ENCODE measurements around the gene CSPG4.
"Not testable (repeated sequence)": the region's sequence is repeated elsewhere in the genome, so short reads cannot be mapped to it uniquely, and the experiment has no call there.

The CSPG4 gene

GRCh38 chr15:75705854-75706681 is 6.6 kb downstream of the CSPG4 start:
- H3K27ac ChIP-seq, result no peak overlapping the region
- no peak for DNase-seq (ENCODE audit: low read depth, low spot score)

DNA sequence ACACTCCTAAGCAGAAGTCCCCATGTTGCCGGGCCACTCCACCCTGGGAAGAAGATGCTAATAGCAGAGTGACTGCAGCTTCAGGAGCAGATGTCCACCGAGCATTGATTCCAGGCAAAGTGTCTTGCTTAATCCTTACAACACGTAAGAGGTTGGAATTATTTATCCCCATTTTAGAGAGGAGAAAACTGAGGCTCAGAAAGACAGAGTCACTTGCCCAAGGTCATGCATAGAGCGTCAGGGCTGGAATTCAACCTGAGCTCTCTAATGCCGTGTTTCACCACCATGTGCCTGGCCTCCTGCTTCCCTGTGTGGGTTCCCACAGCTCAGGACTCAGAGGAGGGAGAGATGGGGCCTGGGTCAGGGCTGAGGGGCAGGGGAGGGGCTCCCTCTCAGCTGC is 7.3 kb downstream of the CSPG4 start:
- DNase-seq (ENCODE audit: low read depth, low spot score); H3K27ac ChIP-seq: not testable (repeated sequence)

DNA sequence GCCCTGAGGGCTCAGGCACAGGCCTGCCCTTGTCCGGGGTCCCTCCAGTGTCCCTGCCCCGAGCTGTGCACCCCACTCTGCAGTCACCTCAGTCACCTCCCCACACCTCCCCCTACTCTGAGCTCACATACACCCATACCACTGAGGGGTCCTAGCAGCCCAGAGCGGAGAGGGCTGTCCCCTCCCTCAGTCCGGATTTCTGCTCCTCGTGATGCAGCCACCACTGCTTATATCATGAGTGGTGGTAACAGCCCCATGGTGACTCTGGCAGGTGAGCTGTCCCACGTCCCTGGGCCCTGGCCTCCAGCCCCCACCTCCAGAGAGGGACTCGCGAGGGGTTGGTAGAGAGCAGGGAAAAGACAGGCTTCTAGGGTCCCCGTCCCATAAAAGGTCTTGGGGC is 8.0 kb downstream of the CSPG4 start:
- H3K27ac ChIP-seq, result no peak overlapping the region

GRCh38 chr15:75704263-75704615 is 8.4 kb downstream of the CSPG4 start:
- DNase-seq (ENCODE audit: low read depth, low spot score), result no peak
- H3K27ac ChIP-seq, result no peak overlapping the region

More for the DNA sequence above, 8.0 kb downstream of the CSPG4 start:
- DNase-seq (ENCODE audit: low read depth, low spot score), result no peak

DNA sequence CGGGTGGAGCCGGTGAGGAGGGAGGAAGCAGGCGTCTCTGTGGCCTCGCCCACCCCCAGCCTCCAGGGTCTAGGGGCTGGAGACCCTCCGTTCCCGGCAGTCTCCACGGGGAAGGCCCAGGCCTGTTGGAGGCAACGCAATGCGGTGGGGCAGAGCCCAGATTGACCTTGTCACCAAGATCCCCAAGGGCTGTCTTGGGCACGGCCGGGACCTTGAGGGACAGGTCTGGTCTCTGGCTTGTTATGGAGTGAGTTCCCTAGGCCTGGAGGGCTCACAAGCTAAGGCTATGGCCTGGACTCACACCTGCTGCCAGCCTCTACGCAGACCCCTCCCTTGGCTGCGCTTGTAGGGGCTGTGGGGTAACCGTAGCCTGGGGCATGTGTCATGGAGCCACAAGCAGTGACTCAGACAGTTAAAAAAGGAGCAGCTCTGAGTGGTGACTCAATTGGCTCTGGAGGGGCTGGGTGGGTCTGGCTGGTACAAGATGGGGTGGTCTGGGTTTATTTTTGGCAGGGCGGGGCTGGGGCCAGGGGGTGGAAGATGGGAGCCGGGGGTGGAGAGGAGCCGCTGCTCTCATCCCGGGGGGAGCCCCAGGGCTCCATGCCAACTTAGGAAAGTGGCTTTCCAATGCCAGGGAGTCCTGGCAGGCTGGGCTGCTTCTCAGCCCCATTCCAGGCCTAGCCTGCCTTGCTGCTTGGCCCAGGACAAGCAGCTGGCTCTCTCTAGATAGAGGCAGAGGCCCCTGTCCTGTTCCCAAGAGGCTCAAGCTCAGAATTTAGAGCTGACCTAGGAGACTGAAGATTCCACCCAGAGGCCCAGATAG is 9.0 kb downstream of the CSPG4 start:
- DNase-seq (ENCODE audit: low read depth, low spot score); H3K27ac ChIP-seq: not testable (repeated sequence)

DNA sequence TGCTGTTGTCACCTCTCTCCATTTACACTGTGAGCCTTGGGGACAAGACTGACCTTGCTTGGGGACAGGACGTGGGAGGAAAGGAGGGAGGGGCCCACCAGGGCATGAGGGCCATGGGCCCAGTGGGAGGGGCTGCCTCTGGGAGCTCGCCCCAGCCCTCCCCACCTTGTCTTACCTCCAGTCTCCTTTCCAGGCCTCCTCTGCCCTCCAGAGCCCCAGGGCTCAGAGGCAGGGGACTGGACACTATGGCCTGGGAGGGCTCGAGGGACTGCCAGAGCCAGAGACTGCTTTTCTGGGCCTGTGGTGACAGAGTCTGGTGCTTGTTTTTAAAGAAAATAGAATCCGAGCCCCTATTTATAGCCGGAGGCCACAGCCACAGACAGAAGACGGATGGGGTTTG is 10.2 kb downstream of the CSPG4 start:
- no peak overlapping the region for H3K27ac ChIP-seq
- no peak for DNase-seq (ENCODE audit: low read depth, low spot score)

- H3K27ac ChIP-seq; DNase-seq (ENCODE audit: low read depth, low spot score): not testable (repeated sequence)
These were observed 11.3 kb downstream of the CSPG4 start for GRCh38 chr15:75701071-75702003.

GRCh38 chr15:75699961-75700874 is 12.4 kb downstream of the CSPG4 start:
- not testable (repeated sequence) for H3K27ac ChIP-seq; DNase-seq (ENCODE audit: low read depth, low spot score)

- DNase-seq (ENCODE audit: low read depth, low spot score); H3K27ac ChIP-seq: not testable (repeated sequence)
These were observed 13.1 kb downstream of the CSPG4 start for GRCh38 chr15:75699517-75699916.

GRCh38 chr15:75697974-75698747 is 14.5 kb downstream of the CSPG4 start:
- not testable (repeated sequence) for DNase-seq (ENCODE audit: low read depth, low spot score); H3K27ac ChIP-seq

DNA sequence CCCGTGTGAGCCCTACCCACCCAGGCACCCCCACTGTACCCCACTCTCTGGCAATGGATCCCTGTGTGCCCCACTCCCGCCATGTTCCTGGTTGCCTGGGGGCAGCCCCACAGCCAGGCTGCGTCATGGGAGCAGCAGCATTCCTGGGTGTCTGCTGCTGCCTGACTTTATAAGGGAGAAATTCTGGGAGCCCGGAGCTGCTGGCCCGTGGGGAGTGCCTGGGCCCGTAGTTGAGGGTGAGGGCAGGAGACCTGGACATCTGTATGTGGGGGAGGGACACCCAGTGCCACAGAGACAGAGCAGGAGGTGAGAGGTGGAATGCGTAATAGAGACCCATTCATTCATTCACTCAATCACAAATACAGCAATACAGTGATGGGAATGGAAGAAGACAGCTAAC is 15.1 kb downstream of the CSPG4 start:
- no peak overlapping the region for H3K27ac ChIP-seq

DNA sequence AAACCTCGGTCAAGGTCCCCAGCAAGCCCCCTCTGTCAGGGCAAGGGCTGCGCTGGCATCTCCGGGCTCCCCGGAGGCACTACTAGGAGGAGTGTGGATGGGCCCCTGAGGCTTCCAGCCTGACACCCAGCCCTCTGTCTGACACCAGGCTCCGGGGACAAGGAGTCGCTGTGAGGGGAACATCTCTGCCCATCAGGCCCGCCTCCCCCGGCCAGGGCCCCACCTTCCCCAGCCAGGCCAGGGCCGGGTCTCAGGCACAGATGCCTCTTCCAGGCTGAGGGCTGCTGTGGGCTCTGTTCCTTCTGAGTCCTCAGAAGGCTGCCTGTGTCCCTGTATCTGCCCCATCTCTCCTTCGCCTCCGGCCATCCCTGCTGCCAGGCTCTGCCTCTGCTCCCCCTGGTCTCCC is 15.8 kb downstream of the CSPG4 start:
- DNase-seq (ENCODE audit: low read depth, low spot score), result no peak
- peak overlapping the region; percentile 45 for H3K27ac ChIP-seq

More for the DNA sequence above, 15.1 kb downstream of the CSPG4 start:
- no peak for DNase-seq (ENCODE audit: low read depth, low spot score)

- peak overlapping the region; percentile 45 for H3K27ac ChIP-seq
- peak; percentile 79 for DNase-seq (ENCODE audit: low read depth, low spot score)
These were observed 16.3 kb downstream of the CSPG4 start for GRCh38 chr15:75696311-75696720.

GRCh38 chr15:75695634-75696310 is 16.9 kb downstream of the CSPG4 start:
- DNase-seq (ENCODE audit: low read depth, low spot score), result no peak
- H3K27ac ChIP-seq, result peak overlapping the region; percentile 45

- peak overlapping the region; percentile 63 for H3K27ac ChIP-seq
- no peak for DNase-seq (ENCODE audit: low read depth, low spot score)
These were observed 17.4 kb downstream of the CSPG4 start for GRCh38 chr15:75695220-75695619.

DNA sequence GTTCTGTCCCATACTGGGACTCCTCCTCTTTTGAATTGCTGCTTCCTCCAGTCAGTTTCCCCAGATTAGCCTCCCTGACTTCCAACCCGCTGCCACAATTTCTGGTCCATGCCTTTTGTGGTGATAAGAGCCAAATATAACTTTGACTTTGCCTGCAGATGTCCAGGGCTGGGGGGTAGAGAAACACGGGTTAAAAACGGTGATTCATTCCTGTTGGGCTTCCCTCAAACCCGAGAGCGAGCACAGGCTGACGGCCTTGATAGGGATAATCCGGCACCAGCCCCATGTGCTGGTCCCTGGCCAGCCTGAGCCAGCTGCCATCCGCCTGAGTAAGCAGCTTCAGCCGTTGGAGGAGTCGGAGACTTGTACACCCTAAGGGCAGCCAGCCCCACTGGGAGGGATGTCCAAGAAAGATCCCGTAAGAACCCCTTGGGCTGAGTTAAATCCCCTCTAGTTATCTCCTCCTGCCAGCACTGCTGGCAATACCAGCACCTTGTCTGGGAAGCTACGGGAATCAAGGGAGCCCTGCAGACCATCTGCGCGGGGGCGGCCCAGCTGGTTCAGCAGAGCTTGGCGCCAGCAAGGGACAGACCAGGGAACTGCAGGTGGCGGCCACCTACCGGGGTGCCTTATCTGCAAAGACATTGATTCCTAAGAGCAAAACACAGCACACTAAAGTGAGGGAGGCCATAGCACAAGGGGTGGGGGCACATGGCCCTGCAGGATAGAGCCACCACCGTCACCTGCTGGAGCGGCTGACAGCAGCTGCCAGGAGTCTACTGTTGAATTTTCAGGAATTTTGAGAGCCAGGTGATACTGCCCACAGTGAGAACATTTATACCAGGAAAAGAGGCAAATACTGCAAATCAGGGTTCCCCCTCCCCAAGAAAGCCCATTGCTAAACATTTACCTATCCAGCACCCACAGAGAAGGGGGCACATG is 18.1 kb downstream of the CSPG4 start:
- DNase-seq (ENCODE audit: low read depth, low spot score), result peak; percentile 70

More for the DNA sequence above, 18.1 kb downstream of the CSPG4 start:
- H3K27ac ChIP-seq, result peak overlapping the region; percentile 63

All from epithelial cell of prostate (primary cell).